ENCODE results near the gene INSYN2B.

- TF ChIP-seq, protein P1, sequence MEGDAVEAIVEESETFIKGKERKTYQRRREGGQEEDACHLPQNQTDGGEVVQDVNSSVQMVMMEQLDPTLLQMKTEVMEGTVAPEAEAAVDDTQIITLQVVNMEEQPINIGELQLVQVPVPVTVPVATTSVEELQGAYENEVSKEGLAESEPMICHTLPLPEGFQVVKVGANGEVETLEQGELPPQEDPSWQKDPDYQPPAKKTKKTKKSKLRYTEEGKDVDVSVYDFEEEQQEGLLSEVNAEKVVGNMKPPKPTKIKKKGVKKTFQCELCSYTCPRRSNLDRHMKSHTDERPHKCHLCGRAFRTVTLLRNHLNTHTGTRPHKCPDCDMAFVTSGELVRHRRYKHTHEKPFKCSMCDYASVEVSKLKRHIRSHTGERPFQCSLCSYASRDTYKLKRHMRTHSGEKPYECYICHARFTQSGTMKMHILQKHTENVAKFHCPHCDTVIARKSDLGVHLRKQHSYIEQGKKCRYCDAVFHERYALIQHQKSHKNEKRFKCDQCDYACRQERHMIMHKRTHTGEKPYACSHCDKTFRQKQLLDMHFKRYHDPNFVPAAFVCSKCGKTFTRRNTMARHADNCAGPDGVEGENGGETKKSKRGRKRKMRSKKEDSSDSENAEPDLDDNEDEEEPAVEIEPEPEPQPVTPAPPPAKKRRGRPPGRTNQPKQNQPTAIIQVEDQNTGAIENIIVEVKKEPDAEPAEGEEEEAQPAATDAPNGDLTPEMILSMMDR (IDR thresholded peaks at IDR 0.05 in 8 of 11, conservative IDR thresholded peaks at IDR 0.05 in 3 of 11) = no peak
- TF ChIP-seq POLR2A (IDR thresholded peaks at IDR 0.05) = no peak
- no peak for TF ChIP-seq POLR2AphosphoS5 (IDR thresholded peaks at IDR 0.05)
These were observed 8.7 kb upstream of the INSYN2B start for GRCh38 chr5:169988947-169989346.

Data from spleen (tissue), 7 donors.